ENCODE data around the gene SRP68.

SRP68 gene

DNA sequence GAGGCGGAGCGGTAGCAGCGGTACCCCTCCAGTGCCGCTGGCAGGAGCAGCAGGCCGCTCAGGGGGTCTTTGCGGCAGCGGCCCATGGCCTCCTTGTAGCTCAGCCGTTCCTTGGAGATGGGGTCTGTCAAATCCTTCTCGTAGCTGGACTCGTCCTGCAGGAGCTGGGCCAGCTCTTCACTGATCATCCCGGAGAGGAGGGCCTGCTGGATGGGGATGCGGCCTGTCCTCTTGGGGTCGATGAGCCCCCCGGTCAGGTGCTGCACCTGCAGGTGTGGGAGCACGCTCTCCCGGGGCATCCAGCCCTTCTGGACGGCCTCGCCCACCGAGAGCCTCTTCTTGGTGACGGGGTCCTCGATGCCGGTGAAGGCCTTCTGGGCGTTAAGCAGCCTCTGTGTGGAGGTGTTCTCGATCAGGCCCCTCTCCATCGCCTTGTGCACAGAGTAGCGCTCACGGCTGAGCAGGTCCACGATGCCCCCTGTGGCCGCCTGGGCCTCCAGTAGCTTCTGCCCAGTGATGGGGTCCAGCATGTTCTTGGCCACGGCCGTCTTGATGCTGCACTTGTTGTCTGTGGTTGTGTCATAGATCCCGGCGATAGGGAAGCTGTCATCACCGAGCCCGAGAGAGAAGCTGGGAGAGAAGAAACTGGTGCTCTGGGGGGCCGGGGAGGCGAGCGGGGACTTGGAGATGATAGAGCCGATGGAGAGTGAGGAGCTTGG is 65.0 kb downstream of the SRP68 start:
- TF ChIP-seq FOXP2 (optimal IDR thresholded peaks at IDR 0.05; ENCODE audit: borderline replicate concordance, extremely low read depth, extremely low read length, insufficient read depth): no peak
- TF ChIP-seq SIN3A (IDR thresholded peaks at IDR 0.05; ENCODE audit: borderline replicate concordance, insufficient read depth, low read length): no peak
- TF ChIP-seq TAF1 (IDR thresholded peaks at IDR 0.05; ENCODE audit: borderline replicate concordance, insufficient read depth, low read length): no peak
- TF ChIP-seq POLR2AphosphoS5 (IDR thresholded peaks at IDR 0.05; ENCODE audit: low read depth, low read length): no peak
- TF ChIP-seq, protein P1, sequence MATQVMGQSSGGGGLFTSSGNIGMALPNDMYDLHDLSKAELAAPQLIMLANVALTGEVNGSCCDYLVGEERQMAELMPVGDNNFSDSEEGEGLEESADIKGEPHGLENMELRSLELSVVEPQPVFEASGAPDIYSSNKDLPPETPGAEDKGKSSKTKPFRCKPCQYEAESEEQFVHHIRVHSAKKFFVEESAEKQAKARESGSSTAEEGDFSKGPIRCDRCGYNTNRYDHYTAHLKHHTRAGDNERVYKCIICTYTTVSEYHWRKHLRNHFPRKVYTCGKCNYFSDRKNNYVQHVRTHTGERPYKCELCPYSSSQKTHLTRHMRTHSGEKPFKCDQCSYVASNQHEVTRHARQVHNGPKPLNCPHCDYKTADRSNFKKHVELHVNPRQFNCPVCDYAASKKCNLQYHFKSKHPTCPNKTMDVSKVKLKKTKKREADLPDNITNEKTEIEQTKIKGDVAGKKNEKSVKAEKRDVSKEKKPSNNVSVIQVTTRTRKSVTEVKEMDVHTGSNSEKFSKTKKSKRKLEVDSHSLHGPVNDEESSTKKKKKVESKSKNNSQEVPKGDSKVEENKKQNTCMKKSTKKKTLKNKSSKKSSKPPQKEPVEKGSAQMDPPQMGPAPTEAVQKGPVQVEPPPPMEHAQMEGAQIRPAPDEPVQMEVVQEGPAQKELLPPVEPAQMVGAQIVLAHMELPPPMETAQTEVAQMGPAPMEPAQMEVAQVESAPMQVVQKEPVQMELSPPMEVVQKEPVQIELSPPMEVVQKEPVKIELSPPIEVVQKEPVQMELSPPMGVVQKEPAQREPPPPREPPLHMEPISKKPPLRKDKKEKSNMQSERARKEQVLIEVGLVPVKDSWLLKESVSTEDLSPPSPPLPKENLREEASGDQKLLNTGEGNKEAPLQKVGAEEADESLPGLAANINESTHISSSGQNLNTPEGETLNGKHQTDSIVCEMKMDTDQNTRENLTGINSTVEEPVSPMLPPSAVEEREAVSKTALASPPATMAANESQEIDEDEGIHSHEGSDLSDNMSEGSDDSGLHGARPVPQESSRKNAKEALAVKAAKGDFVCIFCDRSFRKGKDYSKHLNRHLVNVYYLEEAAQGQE (IDR thresholded peaks at IDR 0.05; ENCODE audit: insufficient read depth in 1 of 2, low read depth in 2 of 2, low read length in 2 of 2): no peak

DNA sequence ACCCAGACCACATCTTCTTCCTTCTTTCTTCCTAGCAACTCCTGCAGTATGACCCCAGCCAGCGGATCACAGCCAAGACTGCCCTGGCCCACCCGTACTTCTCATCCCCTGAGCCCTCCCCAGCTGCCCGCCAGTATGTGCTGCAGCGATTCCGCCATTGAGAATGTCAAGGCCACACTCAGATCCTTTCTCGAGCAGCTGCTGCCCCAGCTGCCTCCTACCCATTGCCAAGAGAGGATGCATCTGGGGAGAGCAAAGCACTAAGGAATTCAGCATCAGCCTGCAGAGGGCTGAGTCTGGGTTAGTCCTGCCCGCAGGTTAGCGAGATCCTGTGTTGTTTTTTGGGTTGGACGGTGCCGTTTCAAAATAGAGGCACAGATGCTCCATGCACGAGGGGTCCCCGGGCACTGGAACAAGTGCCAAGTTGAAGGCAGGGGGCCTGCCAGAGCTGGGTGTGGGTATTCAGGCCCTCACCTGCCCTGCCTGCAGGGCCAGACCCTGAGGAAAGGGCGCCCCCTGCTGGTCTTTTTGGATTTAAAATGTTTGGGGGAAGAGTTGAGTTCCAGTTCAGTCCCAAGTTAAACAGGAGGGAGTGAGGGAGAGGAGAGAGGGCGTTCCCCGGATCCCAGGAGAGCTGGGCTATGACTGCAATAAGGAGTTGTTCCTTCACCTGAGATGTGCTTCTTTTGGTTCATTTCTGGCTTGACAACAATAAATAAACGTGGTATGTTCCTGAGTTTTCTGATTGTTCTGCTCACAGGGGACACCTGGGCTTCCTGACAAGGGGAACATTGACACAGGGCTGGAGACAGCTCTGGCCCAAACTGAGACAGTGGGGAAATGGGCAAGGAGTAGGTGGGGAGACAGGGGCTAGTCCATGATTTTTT is 66.8 kb downstream of the SRP68 start:
- TF ChIP-seq TAF1 (IDR thresholded peaks at IDR 0.05; ENCODE audit: borderline replicate concordance, insufficient read depth, low read length): no peak
- TF ChIP-seq POLR2AphosphoS5 (IDR thresholded peaks at IDR 0.05; ENCODE audit: low read depth, low read length): no peak
- TF ChIP-seq, protein P1 (IDR thresholded peaks at IDR 0.05; ENCODE audit: insufficient read depth in 1 of 2, low read depth in 2 of 2, low read length in 2 of 2): no peak
- no peak for TF ChIP-seq SIN3A (IDR thresholded peaks at IDR 0.05; ENCODE audit: borderline replicate concordance, insufficient read depth, low read length)
- no peak for TF ChIP-seq FOXP2 (optimal IDR thresholded peaks at IDR 0.05; ENCODE audit: borderline replicate concordance, extremely low read depth, extremely low read length, insufficient read depth)

- TF ChIP-seq POLR2AphosphoS5 (IDR thresholded peaks at IDR 0.05; ENCODE audit: low read depth, low read length): no peak
- TF ChIP-seq, protein P1 (IDR thresholded peaks at IDR 0.05; ENCODE audit: insufficient read depth in 1 of 2, low read depth in 2 of 2, low read length in 2 of 2): no peak
- TF ChIP-seq TAF1 (IDR thresholded peaks at IDR 0.05; ENCODE audit: borderline replicate concordance, insufficient read depth, low read length): no peak
- TF ChIP-seq FOXP2 (optimal IDR thresholded peaks at IDR 0.05; ENCODE audit: borderline replicate concordance, extremely low read depth, extremely low read length, insufficient read depth): no peak
- no peak for TF ChIP-seq SIN3A (IDR thresholded peaks at IDR 0.05; ENCODE audit: borderline replicate concordance, insufficient read depth, low read length)
These were observed 67.5 kb downstream of the SRP68 start for GRCh38 chr17:76004750-76005262.

- no peak for TF ChIP-seq TAF1 (IDR thresholded peaks at IDR 0.05; ENCODE audit: borderline replicate concordance, insufficient read depth, low read length)
- no peak for TF ChIP-seq FOXP2 (optimal IDR thresholded peaks at IDR 0.05; ENCODE audit: borderline replicate concordance, extremely low read depth, extremely low read length, insufficient read depth)
- no peak for TF ChIP-seq SIN3A (IDR thresholded peaks at IDR 0.05; ENCODE audit: borderline replicate concordance, insufficient read depth, low read length)
- TF ChIP-seq POLR2AphosphoS5 (IDR thresholded peaks at IDR 0.05; ENCODE audit: low read depth, low read length): no peak
- TF ChIP-seq, protein P1 (IDR thresholded peaks at IDR 0.05; ENCODE audit: insufficient read depth in 1 of 2, low read depth in 2 of 2, low read length in 2 of 2): no peak
These were observed 68.4 kb downstream of the SRP68 start for GRCh38 chr17:76003915-76004314.
